Measurements from ENCODE around the gene CNPY4.
A peak's percentile ranks its signal among the peaks of the same experiment; 100 is the strongest.

CNPY4 gene, protein sequence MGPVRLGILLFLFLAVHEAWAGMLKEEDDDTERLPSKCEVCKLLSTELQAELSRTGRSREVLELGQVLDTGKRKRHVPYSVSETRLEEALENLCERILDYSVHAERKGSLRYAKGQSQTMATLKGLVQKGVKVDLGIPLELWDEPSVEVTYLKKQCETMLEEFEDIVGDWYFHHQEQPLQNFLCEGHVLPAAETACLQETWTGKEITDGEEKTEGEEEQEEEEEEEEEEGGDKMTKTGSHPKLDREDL

DNA sequence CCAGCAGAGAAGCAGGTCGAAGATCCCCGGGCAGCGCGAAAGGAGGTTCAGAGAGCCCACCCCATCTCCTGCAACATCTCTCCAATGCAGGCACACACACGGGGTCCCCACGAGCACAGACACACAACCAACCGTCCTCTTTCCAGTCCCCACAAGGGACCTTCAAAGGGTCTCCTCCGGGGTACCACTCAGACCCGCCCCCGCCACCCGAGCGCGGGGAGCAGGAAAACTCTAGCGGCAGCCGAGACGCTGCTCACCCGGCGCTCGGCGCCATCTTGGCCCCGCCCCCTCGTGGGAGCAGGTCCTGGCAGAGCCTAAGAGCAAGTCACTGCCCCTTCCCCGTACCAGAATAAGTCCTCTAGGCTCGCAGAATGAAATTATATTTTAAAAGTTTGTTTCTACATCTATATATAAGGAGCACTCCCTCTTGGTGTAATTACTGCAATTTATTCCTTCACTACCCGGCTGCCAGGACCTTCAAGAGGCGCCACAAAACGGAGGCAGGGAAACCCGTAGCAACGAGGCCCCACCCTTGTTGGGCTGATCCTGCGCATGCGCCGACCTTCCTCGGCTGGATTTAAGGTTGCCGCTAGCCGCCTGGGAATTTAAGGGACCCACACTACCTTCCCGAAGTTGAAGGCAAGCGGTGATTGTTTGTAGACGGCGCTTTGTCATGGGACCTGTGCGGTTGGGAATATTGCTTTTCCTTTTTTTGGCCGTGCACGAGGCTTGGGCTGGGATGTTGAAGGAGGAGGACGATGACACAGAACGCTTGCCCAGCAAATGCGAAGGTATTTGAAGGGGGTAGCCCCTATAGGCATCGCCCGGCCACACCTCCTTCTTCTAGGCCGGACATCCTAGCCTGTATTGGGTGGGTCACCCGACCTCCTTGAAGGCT, at the start of gene CNPY4, which contains the start of gene TAF6:
Gene CNPY4 (plus strand): TSS at position 563 of the 898 bp plus-strand sequence. CDS start 111 bp downstream, at position 674.
Gene TAF6 (minus strand): TSS at position 287 of the 898 bp plus-strand sequence. CDS start 5,149 bp downstream, outside the sequence.
- peak; percentile 96 for DNase-seq

DNA sequence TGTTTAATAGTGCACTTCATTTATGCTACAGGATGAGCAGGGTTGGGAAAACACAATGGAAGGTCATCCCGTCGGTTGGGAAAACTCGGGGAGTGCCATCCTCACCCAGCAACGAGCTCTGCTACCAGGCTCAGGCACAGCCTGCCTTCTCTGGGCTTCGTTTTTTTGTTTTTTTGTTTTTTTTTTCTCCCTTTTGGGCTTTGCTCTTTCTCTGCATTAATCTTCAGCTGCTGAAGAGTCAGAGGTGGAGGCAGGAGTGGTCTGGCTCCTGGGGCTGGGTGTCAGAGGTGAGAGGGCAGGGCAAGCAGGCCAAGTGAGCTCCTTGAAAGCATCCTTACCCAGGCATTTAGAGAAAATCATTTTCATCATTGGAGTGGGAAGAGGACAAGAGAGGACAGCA, 49.4 kb upstream of the CNPY4 start:
- DNase-seq: no peak

DNA sequence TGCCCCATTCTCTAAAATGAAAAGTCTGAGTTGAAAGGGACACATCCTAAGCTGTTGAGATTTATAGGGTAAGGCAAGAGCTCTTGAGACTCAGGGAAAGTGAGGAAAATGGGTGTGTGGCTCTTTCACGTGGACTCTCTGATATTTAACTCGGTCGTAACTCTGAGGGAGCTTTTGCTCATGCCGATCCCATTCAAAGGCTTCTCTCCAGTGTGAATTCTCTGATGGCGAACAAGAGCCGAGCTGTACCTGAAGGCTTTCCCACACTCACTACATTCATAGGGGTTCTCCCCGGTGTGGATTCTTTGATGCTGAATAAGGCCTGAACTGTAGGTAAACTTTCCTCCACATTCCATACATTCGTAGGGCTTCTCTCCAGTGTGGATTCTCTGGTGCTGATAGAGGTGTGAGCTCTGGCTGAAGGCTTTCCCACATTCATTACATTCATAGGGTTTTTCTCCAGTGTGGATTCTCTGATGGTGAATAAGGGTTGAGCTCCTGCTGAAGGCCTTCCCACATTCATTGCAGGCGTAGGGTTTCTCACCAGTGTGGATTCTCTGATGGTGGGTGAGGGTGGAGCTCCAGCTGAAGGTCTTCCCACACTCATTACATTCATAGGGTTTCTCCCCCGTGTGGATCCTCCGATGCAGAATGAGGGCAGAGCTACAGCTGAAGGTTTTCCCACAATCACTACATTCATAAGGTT, 48.3 kb upstream of the CNPY4 start:
- DNase-seq: no peak

DNA sequence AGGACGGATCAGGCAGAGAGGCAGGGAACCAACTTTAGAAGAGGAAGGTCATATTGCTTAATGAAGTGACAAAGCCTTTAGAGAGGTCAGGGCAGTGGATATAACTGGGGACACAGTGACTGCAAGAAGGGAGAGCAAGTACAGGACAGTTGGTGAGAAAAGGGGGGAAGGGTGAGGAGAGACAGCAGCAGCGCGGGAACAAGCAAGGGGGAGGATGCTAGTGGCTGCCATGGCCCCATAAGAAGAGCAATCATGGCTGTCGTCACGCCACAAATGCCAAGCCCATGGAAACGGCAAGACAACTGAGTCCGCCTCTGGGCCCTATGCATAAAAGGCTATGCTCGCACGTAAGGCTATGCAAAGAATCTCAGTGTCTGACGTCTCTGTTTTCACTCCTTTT, 47.0 kb upstream of the CNPY4 start:
- DNase-seq: no peak

DNA sequence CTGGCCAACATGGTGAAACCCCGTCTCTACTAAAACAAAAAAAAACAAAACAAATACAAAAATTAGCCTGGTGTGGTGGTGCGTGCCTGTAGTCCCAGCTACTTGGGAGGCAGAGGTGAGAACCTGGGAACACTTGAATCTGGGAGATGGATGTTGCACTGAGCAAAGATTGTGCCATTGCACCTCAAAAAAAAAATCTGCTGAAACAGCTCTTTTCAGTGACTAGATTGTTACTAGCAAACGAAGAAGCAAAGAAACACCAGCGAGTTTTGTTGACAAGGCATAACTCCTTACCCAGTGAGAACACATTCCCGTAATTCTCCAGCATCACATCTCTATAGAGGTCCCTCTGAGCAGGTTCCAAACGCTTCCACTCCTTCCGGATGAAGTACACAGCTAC, 44.6 kb upstream of the CNPY4 start:
- no peak for DNase-seq

DNA sequence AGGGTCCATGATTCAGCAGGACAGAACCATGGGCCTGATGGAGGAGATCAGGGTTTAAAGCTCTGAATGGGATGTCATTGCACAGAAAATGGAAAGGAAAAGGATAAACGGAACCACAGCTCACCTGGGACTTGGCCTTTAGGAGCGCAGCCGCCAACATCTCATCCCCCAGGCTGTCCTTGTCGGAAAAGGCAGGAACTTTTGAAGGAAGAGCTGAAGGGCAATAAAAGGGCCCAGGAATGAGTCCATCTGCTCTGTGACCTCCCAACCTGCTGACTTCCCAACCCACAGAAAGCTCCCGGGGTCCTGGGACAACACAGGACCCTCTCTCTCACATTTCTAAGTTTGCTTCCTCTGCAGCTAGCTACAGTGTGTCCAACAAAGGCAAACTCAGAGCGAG, 44.0 kb upstream of the CNPY4 start:
- no peak for DNase-seq

DNA sequence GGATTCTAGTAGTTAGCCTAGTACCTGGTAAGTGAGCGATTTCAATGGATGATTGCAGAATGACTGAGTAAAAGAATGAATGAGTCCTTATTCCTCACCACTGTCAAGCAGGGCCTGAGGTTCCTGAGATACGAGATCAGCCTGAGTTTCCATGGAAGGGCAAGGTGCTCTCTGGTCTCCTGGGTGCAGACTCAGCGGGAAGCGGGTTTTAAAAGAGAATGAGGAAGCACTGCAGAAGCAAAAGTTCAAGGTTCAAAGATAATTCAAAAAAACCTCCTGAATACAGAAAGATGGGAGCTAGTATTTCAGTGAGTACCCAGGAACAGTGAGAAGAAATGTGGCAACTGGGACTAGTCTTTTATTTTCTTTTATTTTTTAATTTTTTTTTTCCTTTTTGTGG, 42.2 kb upstream of the CNPY4 start:
- no peak for DNase-seq

DNA sequence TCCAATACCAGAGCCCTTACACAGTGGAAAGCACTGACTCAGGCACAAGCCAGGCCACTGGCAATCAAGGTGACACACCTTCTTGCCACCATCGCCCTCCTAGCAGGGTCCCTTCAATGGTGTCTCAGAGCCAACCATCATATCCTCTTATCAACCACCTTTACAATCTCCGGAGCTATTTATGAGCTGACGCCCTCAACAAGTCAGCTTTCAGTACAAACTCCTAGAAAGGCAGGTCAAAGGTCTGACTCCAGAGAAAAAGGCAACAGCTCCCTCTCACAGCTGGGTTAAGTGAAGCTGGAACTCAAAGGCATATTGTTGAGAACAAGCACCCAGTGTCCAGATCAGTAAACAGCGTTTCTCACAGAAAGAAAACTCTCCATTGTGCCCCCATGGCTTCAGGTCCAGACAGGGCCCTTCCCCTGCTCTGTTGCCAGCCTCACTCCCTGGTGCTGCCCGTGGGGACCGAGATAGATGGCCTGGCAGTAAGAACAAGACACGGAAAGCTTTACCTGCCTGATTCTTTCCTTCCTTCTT, 40.3 kb upstream of the CNPY4 start:
- no peak for DNase-seq

DNA sequence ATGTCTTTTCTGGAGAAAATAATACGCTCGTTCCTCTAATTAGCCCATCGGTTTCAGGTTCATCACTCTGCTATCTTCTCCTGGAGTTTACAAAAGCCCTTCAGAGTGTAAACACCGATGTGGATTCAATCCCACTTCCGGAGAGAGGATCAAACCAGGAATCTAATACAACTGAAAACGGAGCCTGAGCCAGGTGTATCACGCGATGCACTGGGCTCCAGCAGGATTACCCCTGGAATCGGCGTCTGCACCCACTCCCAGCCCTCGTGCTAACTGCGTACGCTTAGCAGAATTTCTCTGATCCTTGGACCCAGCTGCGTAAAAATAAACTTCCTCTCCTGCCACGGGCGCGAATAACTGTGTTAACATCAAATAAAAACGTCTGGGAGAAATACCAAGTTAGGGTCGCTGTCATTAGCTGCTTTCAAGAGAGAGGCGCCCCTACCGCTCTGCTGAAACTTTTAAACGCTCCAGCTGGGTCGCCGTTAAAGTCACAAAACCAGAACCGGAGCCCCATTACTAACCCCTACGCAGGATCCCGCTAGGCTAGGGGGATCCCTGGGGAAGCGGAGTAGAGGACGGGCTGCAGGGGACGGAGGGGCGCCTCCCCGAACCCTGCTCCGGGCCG, 38.4 kb upstream of the CNPY4 start:
- no peak for DNase-seq

DNA sequence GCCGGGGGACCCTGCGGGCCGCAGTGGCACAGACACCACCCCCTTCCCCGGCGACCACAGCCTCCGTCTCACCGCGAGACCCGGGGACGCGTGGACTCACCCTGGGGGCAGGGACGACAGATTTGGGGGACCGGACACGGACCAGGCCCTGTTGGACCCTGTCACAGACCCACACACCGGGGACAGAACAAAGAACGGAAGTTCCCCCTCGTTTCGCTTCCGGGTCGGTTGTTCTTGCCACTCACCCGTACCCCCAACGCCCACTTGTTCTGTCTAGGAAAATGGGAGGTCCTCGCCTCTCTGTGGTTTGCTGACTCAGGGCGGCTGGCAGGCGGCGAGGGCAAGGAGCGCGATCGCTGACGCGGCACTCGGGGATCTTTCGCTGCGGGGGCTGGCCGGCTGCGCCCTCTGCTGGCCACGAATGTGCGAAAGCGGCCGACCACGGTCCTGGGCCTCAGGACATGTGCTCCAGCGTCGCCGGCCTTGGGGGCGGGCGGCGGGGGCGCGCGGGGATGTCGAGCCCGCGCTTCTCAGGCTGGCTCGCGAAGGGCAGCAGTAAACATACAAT, 37.8 kb upstream of the CNPY4 start, which contains the start of gene ZNF3:
Gene ZNF3 (minus strand): TSS at position 189 of the 568 bp plus-strand sequence. CDS start 4,366 bp downstream, outside the sequence.
- peak; percentile 99 for DNase-seq

DNA sequence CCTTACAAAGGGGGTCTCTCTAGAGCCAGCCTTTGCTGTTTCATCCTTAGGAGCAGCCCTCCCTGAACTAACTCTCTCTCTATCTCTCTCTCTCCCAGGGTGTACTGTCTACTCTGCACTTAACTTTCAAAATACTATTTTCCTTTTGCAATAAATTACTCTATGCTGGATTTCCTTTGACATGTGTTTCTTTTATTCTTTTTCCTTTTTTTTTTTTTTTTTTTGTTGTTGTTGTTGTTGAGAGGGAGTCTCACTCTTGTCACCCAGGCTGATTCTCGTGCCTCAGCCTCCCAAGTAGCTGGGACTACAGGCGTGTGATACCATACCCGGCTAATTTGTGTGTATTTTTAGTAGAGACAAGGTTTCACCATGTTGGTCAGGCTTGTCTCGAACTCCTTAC, 36.5 kb upstream of the CNPY4 start:
- DNase-seq: no peak

DNA sequence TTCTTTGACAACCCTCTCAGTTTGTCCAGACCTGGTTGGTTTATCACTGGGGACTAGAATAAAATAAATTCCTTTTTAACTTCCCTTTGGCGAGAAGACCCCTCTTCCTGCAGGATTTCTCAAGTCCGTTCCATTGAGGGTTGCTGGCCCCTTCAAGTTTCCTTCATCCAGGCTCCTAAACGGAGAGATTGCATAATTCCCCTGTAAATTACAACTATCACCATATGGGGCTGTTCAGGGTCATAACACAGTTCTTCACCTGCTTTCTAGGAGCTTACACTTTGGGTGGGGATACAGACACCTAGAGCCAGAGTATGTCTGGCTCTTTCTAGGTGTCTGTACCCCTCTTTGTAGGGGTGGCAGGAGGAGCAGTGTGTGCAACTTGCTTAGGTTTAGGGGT, 33.9 kb upstream of the CNPY4 start:
- DNase-seq: no peak

DNA sequence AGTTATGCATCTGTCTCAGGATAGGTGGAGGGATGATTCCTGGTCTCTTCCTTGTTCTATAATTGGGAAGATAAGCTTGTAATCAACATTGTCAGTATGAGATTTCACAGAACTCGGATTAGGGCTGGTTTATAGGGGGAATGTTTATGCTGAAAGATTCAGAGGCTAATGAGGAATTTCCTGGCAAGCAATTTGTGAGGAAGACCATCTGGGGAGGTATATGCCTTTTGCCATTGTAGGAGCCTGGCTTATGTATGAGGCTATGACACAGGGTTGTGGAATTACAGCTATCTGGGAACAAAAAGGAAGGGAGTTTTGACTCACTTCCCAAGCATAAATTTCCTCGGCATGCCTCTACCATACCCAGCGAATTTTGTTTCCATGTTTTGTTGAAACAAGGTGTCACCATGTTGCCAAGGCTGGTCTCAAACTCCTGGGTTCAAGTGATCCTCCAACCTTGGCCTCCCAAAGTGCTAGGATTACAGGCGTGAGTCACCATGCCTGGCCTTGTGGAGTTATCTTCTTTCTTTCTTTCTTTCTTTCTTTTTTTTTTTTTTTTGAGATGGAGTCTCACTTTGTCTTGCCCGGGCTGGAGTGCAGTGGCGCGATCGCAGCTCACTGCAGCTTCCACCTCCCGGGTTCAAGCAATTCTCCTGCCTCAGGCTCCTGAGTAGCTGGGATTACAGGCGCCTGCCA, 32.2 kb upstream of the CNPY4 start:
- no peak for DNase-seq

DNA sequence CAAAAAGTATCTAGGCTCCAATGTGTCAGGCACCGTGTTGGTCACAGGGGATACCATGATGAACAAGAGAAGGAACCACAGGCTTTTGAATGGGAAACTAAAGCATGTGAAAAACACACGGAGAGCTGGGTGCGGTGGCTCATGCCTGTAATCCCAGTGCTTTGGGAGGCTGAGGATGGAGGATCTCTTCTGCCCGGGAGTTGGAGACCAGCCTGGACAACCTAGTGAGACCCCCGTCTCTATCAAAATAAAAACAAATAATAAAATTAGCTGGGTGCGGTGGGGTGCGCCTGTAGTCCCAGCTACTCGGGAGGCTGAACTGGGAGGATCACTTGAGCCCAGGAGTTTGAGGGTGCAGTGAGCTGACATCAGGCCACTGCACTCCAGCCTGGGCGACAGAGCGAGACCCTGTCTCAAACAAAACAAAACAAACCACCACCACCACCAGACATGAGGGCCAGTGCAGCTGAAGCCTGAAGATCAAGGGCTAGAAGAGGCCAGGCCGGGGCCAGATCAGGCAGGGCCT, 31.3 kb upstream of the CNPY4 start:
- DNase-seq: no peak

DNA sequence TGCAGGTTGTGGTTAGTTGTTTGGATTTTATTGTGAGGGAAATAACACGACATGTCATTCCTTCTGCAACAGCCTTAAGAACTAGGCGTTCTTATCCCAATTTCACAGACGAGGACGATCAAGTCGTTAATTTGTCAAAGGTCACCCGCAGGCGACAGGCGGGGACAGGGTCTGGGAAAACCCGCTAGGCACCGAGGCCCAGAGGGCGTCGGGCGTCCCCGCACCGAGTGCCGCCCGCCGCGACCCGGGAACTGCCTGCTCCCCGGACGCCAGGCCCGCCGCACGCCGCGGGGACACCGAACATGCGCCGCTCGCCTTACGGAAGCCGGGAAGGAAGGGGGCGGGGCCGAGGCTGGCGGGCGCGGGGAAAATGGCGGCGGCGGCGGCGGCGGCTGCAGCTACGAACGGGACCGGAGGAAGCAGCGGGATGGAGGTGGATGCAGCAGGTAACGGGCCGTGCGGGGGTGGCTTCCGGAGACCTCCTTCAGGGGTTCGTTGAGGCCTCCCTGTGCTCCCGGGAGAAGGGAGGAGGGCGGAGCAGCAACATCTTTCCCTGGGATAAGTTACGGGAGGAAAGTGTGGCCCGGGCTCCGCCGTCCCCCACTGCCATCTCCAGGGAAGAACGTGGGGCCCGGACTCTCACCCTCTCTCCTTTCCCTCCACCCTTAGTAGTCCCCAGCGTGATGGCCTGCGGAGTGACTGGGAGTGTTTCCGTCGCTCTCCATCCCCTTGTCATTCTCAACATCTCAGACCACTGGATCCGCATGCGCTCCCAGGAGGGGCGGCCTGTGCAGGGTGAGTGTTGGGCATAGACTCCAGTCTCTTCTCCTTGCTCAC, 30.6 kb upstream of the CNPY4 start, which contains the start of gene COPS6:
Gene COPS6 (plus strand): TSS at position 349 of the 837 bp plus-strand sequence. CDS start 22 bp downstream, at position 371.
- peak; percentile 88 for DNase-seq

DNA sequence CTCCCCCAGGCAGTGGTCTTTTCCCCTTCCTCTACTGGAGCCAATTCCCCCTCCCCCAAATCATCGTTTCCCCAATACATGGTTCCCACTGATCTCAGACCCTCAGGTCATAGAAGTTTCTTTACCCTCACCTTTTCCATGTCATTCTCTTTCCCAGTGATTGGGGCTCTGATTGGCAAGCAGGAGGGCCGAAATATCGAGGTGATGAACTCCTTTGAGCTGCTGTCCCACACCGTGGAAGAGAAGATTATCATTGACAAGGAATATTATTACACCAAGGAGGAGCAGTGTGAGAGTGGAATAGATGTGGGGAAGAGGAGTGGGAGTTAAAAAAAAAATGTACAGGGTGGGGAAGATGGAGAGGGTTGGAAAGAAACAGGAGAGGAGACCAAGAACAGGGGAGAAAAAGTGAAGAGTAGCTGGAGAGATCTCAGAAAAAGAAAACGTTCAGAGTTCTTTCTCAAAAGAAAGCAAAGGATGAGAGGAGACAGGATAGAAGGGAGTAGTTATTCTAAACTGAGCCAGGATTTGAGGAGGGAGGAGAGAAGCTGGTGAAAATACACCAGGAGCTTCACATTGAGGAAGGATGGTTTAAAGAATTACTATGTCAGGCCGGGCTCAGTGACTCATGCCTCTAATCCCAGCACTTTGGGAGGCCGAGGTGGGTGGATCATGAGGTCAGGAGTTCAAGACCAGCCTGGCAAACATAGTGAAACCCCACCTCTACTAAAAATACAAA, 29.8 kb upstream of the CNPY4 start:
- no peak for DNase-seq

DNA sequence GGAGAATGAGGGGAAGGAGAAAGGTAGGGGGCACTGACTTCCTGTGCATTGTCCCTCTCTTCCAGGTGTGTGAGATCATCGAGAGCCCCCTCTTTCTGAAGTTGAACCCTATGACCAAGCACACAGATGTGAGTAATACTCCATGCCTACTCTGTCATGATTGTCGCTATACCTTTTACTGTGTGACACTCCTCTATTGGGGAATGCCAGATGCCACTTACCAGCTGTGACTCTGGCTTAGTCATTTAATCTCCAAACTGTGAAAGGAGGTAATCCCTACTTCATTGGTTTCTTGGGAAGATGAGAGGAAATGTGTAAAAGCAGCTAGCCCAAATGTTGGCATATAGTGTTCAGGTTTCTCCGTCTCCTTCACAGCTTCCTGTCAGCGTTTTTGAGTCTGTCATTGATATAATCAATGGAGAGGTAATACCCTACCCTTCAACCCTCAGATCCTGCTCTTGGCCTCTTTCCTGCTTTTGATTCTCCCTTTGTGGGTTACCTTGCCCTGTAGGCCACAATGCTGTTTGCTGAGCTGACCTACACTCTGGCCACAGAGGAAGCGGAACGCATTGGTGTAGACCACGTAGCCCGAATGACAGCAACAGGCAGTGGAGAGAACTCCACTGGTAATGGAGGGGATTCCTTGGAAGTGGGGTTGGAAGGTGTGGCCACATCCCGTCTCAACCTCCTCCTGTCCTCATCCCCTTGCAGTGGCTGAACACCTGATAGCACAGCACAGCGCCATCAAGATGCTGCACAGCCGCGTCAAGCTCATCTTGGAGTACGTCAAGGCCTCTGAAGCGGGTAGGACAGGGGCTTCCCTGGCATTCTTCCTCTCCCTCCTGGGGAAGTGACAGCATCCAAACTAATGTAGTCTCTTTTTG, 28.7 kb upstream of the CNPY4 start:
- no peak for DNase-seq

DNA sequence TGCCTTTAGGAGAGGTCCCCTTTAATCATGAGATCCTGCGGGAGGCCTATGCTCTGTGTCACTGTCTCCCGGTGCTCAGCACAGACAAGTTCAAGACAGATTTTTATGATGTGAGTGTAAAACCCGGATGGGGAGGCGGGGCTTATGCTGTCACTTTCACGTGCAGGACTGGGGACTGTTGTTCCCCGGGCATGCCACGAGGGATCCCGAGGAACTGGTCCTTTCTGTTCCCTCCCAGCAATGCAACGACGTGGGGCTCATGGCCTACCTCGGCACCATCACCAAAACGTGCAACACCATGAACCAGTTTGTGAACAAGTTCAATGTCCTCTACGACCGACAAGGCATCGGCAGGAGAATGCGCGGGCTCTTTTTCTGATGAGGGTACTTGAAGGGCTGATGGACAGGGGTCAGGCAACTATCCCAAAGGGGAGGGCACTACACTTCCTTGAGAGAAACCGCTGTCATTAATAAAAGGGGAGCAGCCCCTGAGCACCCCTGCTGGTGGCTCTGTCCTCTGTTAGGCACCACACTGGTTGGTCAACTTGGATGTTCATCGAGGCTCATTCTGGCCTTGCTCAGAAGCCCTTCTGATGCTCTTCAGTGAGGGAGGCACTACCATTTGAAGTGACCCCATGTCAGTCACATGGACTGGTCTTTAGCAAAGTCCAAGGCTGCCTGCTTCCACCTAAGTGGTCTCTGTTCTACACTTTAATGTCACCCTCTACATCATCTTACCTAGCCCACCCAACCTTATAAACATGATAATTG, 27.8 kb upstream of the CNPY4 start:
- no peak for DNase-seq

Data from CD4-positive, alpha-beta T cell treated with Interleukin-21 for 1 hour (primary cell).